GM21423 (cell line): ENCODE measurements around the gene WDR12.
"Not testable (repeated sequence)": the region's sequence is repeated elsewhere in the genome, so short reads cannot be mapped to it uniquely, and the experiment has no call there.

Experiments
- ATAC-seq: cut with Tn5 transposase; IDR thresholded peaks from one replicate; pipeline ENCODE4 v1.9.1; 2021; ENCODE audit warnings: mild to moderate bottlenecking, moderate library complexity; ENCODE audit not compliant: unreplicated experiment

Gene WDR12

DNA sequence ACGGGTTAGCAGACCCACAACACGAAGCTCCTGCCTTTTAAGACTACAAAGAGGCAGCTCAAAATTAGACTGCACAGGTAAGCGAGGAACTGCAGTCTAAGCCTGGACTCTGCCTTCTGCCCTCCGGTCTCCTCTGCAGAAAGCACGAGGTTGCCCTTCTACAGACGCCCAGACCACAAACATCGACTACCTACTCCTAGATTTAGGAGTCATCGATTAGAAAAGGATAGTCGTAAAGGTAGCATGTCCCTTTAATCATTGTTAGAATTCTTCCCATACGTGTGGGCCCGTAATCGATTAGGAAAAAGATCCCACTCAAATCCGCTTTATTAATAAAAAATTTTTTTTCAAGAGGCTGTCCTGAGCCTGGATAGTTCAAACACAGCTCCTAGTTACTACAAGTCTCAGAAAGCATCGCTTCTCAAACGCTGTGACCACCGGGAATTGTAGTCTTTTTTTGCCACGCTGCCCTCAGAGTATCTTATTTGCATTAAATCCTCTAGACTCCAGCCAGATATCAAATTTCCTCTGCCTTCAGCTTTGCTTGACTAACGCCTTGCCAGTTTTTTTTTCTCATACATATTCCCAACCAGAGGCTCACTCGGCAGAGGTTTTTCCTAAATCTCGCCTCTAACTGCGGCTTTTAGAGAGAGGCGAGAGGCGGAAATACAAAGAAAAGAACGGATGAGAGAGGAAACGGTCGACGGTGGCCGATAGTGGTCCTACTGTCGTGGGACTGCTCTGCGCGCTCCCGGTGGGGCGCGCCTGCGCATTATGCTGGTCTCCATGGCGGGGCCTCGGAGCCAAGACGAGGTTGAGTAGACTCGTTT, at the start of gene WDR12, which contains the start of gene CARF:
Gene WDR12 (minus strand): TSS at position 162 of the 830 bp plus-strand sequence. CDS start 197 bp downstream, outside the sequence.
Gene CARF (plus strand): TSS at position 764 of the 830 bp plus-strand sequence. CDS start 29,628 bp downstream, outside the sequence.
- ATAC-seq: peak; percentile 75

DNA sequence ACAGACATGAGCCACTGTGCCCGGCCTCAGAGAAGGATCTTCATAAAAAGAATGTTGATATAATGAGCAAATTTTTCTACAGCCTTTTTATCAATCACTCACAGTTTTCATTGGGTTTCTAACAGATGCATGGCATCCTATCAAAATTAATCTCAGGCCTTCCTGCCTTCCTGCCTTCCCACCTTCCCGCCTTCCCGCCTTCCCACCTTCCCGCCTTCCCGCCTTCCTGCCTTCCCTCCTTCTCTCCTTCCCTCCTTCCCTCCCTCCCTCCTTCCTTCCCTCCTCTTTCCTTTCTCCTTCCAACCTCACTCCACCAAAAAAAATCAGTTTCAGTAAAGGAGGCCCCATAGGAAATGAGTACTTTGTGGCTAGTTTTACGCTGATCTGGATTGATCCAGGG, 49.1 kb upstream of the WDR12 start:
- no peak for ATAC-seq

DNA sequence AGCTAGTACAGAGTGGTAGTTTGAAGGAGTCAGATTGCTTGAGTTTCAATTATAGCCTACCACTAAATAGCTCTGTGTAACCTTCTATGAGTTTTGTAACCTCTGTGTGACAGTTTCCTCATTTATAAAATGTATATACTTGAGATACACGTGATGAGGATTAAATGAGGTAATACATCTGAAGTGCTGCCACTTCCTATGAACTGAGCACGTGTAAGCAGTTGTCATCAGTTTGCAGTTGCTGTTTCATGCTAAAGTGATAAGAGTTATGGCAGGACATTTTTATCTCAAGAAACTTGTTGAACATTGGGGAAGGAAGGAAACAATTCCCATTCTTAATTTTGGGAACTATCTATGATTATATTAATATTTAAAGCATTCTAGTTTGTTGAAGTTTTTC, 39.1 kb upstream of the WDR12 start:
- no peak for ATAC-seq

GRCh38 chr2:202949333-202949732, 37.9 kb upstream of the WDR12 start:
- not testable (repeated sequence) for ATAC-seq

- no peak for ATAC-seq
Observed at GRCh38 chr2:202945497-202945896, 34.0 kb upstream of the WDR12 start.

GRCh38 chr2:202944816-202945215, 33.3 kb upstream of the WDR12 start:
- no peak for ATAC-seq

DNA sequence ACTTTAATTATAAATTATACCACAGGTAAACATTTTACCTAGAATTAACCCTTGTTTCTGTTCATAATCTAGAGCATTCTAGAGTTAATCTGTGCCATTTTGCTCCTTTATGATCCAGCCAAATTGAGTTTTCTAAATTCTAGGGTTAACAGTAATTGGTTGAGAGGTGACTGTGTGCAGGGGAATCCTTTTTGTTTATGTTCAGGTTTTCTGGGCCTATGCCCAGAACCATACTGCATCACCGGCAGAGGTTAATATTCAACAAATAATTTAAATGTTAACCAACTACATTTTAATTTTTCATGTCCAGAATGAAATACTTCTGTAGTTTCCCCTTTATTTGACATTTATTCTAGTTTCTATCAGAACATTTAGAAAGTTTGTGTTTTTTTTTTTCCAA, 32.9 kb upstream of the WDR12 start:
- no peak for ATAC-seq

GRCh38 chr2:202941771-202942170, 30.3 kb upstream of the WDR12 start:
- ATAC-seq: no peak

- no peak for ATAC-seq
Observed at GRCh38 chr2:202938960-202939359, 27.5 kb upstream of the WDR12 start.

GRCh38 chr2:202934456-202934855, 23.0 kb upstream of the WDR12 start:
- no peak for ATAC-seq

DNA sequence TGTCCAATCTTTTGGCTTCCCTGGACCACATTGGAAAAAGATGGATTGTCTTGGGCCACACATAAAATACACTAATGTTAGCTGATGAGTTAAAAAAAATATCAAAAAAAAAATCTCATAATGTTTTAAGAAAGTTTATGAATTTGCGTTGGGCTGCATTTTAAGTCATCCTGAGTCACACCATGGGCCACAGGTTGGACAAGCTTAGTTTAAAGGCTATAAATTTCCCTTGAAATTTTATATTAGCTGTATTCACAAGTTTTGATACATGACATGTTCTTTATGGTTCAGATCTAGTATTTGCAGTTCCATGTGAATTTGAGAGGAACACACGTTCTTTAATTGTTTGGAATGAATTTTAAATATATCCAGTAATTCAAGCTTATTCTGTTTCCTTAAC, 22.5 kb upstream of the WDR12 start:
- no peak for ATAC-seq

GRCh38 chr2:202933139-202933510, 21.7 kb upstream of the WDR12 start:
- ATAC-seq: no peak

DNA sequence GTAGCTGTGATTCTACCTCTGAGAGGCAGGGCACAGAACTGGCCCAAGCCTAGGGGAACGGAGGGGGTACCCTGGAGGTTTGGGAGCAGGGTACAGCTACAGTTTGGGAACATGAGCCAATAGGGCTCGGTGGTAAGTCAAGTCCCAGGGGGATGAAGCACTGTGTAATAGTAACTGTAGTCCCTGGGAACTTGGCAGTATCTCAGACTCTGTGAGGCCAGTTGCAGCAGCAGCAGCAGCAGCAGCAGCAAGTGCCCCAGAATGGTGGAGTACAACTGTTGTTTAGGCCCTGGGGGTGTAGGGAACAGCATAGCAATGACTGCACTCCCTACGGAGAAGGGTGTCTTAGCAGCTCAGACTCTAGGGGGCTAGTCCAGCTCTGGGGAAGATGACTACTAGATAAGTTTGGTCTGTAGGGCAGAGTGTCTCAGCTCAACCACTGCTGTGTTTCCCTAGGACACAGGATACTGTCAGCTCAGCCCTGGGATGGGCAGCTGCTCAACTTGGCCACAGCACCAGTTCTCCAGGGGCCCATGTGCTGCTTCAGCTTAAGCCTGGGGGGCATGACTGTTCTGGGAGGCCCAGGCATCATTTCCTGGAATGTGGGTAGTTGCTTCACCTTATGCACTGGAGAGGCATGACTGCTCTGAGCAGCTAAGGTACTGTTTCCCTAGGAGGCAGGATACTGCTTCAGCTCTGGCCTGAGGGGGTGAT, 21.1 kb upstream of the WDR12 start:
- ATAC-seq: no peak

DNA sequence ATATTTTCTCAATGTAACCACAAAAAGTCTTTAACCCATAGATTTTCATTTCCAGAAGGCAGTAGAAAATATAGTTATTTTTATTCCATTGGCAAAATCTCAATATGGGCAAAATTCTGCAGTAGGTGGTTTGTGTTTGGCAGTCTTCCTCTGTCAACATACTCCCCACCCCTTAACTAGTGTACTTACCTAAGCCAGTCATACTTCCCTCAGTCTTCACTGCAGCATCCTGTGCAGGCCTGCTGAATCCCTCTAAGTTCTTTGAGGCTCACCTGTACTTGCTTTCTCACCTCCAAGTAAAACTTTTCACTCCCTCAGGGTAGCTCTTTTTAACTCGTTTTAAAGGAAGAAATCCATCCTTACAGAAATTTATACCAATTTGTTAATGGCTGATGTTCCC, 7.4 kb upstream of the WDR12 start:
- ATAC-seq: no peak

DNA sequence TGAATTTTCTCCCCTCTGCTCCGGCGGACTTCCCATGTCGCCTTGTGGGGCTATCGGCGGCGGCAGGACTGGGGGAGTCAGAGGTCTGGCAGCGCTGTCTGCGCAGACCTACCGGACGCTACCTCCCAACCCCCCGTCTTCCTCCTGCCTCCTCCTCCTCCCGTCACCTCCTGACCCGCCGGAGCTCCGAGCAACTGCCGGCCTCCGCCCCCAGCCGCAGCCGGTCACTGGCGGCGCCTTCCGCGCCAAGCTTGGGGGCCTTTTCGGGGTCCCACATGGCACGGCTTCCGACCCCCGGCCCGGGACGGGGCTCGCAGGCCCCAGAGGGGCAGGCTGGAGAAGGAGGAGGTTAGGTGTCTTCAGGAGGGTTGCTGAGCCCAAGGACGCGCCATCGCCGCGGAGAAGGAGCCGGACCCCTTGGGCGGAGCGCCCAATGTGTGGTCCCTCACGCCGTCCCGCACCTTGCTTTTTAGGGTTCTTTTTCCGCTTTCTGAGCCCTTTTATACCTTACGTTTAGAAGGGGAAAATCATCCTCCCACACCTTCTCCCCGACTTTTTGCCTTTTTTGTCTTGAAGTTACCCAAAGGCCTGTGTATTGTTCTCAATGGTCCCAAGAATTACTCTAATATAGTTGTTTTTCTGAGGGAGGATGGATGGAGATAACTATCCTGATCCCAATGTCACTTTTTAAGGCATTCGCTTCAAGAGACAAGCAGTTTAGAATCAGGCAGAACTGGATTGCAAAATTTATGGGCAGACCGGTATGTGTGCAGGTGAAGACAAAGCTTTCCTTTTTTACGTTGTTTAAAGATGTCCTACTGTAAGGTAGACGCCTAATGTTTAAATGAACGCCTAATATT, 1.1 kb upstream of the WDR12 start:
- peak; percentile 59 for ATAC-seq

GRCh38 chr2:202911203-202911511, 316 bp downstream of the WDR12 start:
- ATAC-seq: no peak

DNA sequence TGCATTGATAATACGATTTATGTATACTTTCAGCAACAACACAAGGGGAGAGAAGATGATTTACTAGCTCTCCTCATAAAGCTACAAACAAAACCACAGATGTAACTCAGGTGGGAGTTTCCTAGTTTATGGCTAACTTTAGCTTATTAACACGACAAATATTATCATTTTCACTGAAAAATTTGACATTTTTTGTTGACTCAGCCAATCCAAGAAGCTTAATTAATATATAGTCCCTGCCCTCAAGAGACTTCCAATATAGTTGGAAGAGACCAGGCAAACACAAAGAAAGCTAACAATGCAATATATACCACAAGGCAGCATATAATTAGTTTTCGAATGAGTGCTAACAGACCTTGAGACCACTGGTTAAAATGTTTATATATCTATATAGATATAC, 775 bp downstream of the WDR12 start:
- ATAC-seq: no peak

GRCh38 chr2:202910250-202910649, 1.2 kb downstream of the WDR12 start:
- not testable (repeated sequence) for ATAC-seq

GRCh38 chr2:202909394-202910192, 1.9 kb downstream of the WDR12 start:
- no peak for ATAC-seq

DNA sequence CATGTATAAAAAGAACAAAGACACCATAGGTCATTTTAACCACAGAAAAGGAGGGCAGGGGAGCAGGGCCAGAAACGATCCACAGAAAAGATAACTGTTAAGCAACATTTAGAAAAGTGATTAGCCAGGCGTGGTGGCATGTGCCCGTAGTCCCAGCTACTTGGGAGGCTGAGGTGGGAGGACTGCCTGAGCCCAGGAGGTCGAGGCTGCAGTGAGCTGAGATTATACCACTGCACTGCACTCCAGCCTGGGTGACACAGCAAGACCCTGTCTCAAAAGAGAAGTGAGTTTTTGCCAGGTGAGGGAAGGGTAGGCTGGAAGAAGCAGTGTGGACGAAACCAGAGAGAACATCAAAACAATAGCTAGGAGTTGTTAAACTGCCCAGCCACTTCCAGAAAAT, 3.3 kb downstream of the WDR12 start:
- no peak for ATAC-seq

DNA sequence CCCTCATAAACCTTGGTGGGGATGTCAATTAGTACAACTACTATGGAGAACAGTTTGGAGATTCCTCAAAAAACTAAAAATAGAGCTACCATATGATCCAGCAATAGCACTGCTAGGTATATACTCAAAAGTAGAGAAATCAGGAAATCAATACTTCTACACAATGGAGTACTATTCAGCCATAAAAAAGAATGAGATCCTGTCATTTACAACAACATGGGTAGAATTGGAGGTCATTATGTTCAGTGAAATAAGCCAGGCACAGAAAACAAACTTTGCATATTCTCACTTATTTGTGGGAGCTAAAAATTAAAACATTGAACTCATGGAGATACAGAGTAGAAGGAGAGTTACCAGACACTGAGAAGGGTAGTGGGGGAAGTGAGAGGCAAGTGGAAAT, 6.0 kb downstream of the WDR12 start:
- not testable (repeated sequence) for ATAC-seq
